Stimulated activated naive B cell treated with anti-CD40 and anti-IgM and Interleukin-4, amounts not matched to agents 10 μg/mL and 1 μg/mL and 100 μg/mL, for 72 hours (primary cell): ENCODE measurements around the gene SNX25.

Experiments
- ATAC-seq, 2 donors: fragments of 150-1000 bp; cut with Tn5 transposase; replicated peaks; 2 replicates each; pipeline ENCODE4 v1.10.0; 2021; ENCODE audit warnings: moderate library complexity in 1 of 2
- DNase-seq: peaks from one replicate; pipeline ENCODE4 v3.0.0; 2021
- H3K27ac Mint-ChIP-seq: one replicate; pipeline ENCODE4 v1.8.0; 2022; ENCODE audit warnings: mild to moderate bottlenecking, mixed read lengths
- H3K27me3 Mint-ChIP-seq, 2 donors: one replicate each; pipeline ENCODE4 v1.8.0; 2022; ENCODE audit warnings: mixed read lengths in 2 of 2
- H3K36me3 Mint-ChIP-seq, 2 donors: one replicate each; pipeline ENCODE4 v1.8.0; 2022; ENCODE audit warnings: mixed read lengths in 2 of 2, mild to moderate bottlenecking in 1 of 2
- H3K4me1 Mint-ChIP-seq, 2 donors: one replicate each; pipeline ENCODE4 v1.8.0; 2022; ENCODE audit warnings: mixed read lengths in 2 of 2, mild to moderate bottlenecking in 1 of 2
- H3K4me3 Mint-ChIP-seq, 2 donors: one replicate each; pipeline ENCODE4 v1.8.0; 2022; ENCODE audit warnings: mild to moderate bottlenecking in 2 of 2, mixed read lengths in 2 of 2, moderate library complexity in 1 of 2
- H3K9me3 Mint-ChIP-seq, 2 donors: one replicate each; pipeline ENCODE4 v1.8.0; 2022; ENCODE audit warnings: mixed read lengths in 2 of 2, mild to moderate bottlenecking in 1 of 2

SNX25 gene

GRCh38 chr4:185211641-185212040 is 2.2 kb downstream of the SNX25 start:
- Mint-ChIP-seq H3K4me3 (peak overlapping the region; percentile 89 to 90), H3K27me3 (no peaks in the 10 kb centered on the region), H3K27ac (peak overlapping the region; percentile 85), H3K4me1 (peaks cover 33 to 69% of the 10 kb centered on the region in 2 donors), H3K9me3 (no peaks in the 10 kb centered on the region), H3K36me3 (peaks cover 2 to 5% of the 10 kb centered on the region in 2 donors)
- ATAC-seq (no peak), DNase-seq (no peak)

GRCh38 chr4:185212581-185212980 is 3.2 kb downstream of the SNX25 start:
- no peaks in the 10 kb centered on the region for H3K27me3 Mint-ChIP-seq
- no peak for ATAC-seq
- peak overlapping the region; percentile 59 for H3K27ac Mint-ChIP-seq
- H3K9me3 Mint-ChIP-seq, result peaks cover 0 to 2% of the 10 kb centered on the region in 2 donors
- peak overlapping the region; percentile 41 to 55 for H3K4me3 Mint-ChIP-seq
- peaks cover 40 to 74% of the 10 kb centered on the region in 2 donors for H3K4me1 Mint-ChIP-seq
- no peak for DNase-seq
- H3K36me3 Mint-ChIP-seq, result peaks cover 5 to 9% of the 10 kb centered on the region in 2 donors

GRCh38 chr4:185213877-185214276 is 4.5 kb downstream of the SNX25 start:
- ATAC-seq (peak; percentile 71 to 73), DNase-seq (peak; percentile 39)
- Mint-ChIP-seq H3K4me1 (peaks cover 41 to 79% of the 10 kb centered on the region in 2 donors), H3K4me3 (peak overlapping the region; percentile 18 to 55), H3K9me3 (peaks cover 0 to 2% of the 10 kb centered on the region in 2 donors), H3K27me3 (no peaks in the 10 kb centered on the region), H3K27ac (peak overlapping the region; percentile 62), H3K36me3 (peaks cover 5 to 10% of the 10 kb centered on the region in 2 donors)

GRCh38 chr4:185215261-185215660 is 5.9 kb downstream of the SNX25 start:
- Mint-ChIP-seq H3K4me1 (peaks cover 47 to 89% of the 10 kb centered on the region in 2 donors), H3K9me3 (peaks cover 0 to 2% of the 10 kb centered on the region in 2 donors), H3K4me3 (no peak overlapping the region), H3K27ac (no peak overlapping the region), H3K27me3 (no peaks in the 10 kb centered on the region), H3K36me3 (peaks cover 5 to 12% of the 10 kb centered on the region in 2 donors)
- no peak for DNase-seq
- ATAC-seq, result no peak

GRCh38 chr4:185217408-185217975 is 8.1 kb downstream of the SNX25 start:
- no peak overlapping the region for H3K4me3 Mint-ChIP-seq
- no peak overlapping the region for H3K27ac Mint-ChIP-seq
- no peaks in the 10 kb centered on the region for H3K27me3 Mint-ChIP-seq
- no peak for DNase-seq
- H3K36me3 Mint-ChIP-seq, result peaks cover 9 to 14% of the 10 kb centered on the region in 2 donors
- peaks cover 39 to 91% of the 10 kb centered on the region in 2 donors for H3K4me1 Mint-ChIP-seq
- no peak for ATAC-seq
- H3K9me3 Mint-ChIP-seq, result peaks cover 5 to 6% of the 10 kb centered on the region in 2 donors

GRCh38 chr4:185218312-185218711 is 8.9 kb downstream of the SNX25 start:
- Mint-ChIP-seq H3K36me3 (peaks cover 9 to 14% of the 10 kb centered on the region in 2 donors), H3K27me3 (no peaks in the 10 kb centered on the region), H3K4me1 (peaks cover 35 to 88% of the 10 kb centered on the region in 2 donors), H3K4me3 (no peak overlapping the region), H3K9me3 (peaks cover 5 to 6% of the 10 kb centered on the region in 2 donors), H3K27ac (no peak overlapping the region)
- DNase-seq (no peak), ATAC-seq (no peak)

- Mint-ChIP-seq H3K27me3 (no peaks in the 10 kb centered on the region), H3K4me3 (peak overlapping the region; percentile 64 to 80), H3K27ac (peak overlapping the region; percentile 94), H3K4me1 (peaks cover 28 to 77% of the 10 kb centered on the region in 2 donors), H3K36me3 (peaks cover 9 to 14% of the 10 kb centered on the region in 2 donors), H3K9me3 (peaks cover 5 to 6% of the 10 kb centered on the region in 2 donors)
- DNase-seq (no peak), ATAC-seq (peak; percentile 81 to 87)
Measured at GRCh38 chr4:185219551-185220344, 10.3 kb downstream of the SNX25 start.

GRCh38 chr4:185221491-185221890 is 12.1 kb downstream of the SNX25 start:
- ATAC-seq (no peak), DNase-seq (no peak)
- H3K27me3 Mint-ChIP-seq, result no peaks in the 10 kb centered on the region
- H3K9me3 Mint-ChIP-seq, result peaks cover 5 to 6% of the 10 kb centered on the region in 2 donors
- peak overlapping the region; percentile 49 for H3K27ac Mint-ChIP-seq
- H3K36me3 Mint-ChIP-seq, result peaks cover 7 to 14% of the 10 kb centered on the region in 2 donors
- H3K4me3 Mint-ChIP-seq, result peak overlapping the region in 1 of 2 donors; percentile 2
- H3K4me1 Mint-ChIP-seq, result peaks cover 30 to 78% of the 10 kb centered on the region in 2 donors

- Mint-ChIP-seq H3K27me3 (no peaks in the 10 kb centered on the region), H3K36me3 (peaks cover 6 to 11% of the 10 kb centered on the region in 2 donors), H3K27ac (no peak overlapping the region), H3K9me3 (peaks cover 5% of the 10 kb centered on the region in 2 donors), H3K4me3 (no peak overlapping the region), H3K4me1 (peaks cover 28 to 74% of the 10 kb centered on the region in 2 donors)
- DNase-seq (no peak), ATAC-seq (no peak)
Measured at GRCh38 chr4:185221912-185222311, 12.5 kb downstream of the SNX25 start.

GRCh38 chr4:185222598-185222997 is 13.2 kb downstream of the SNX25 start:
- no peaks in the 10 kb centered on the region for H3K27me3 Mint-ChIP-seq
- H3K4me3 Mint-ChIP-seq, result no peak overlapping the region
- ATAC-seq (no peak), DNase-seq (no peak)
- peaks cover 4 to 5% of the 10 kb centered on the region in 2 donors for H3K9me3 Mint-ChIP-seq
- H3K36me3 Mint-ChIP-seq, result peaks cover 5 to 9% of the 10 kb centered on the region in 2 donors
- peaks cover 23 to 67% of the 10 kb centered on the region in 2 donors for H3K4me1 Mint-ChIP-seq
- H3K27ac Mint-ChIP-seq, result peak overlapping the region; percentile 5

- H3K4me1 Mint-ChIP-seq, result peaks cover 17 to 48% of the 10 kb centered on the region in 2 donors
- no peak overlapping the region for H3K27ac Mint-ChIP-seq
- peaks cover 5 to 6% of the 10 kb centered on the region in 2 donors for H3K36me3 Mint-ChIP-seq
- no peak for ATAC-seq
- H3K4me3 Mint-ChIP-seq, result no peak overlapping the region
- H3K9me3 Mint-ChIP-seq, result peaks cover 4 to 5% of the 10 kb centered on the region in 2 donors
- H3K27me3 Mint-ChIP-seq, result no peaks in the 10 kb centered on the region
- no peak for DNase-seq
Measured at GRCh38 chr4:185224597-185224996, 15.2 kb downstream of the SNX25 start.

- Mint-ChIP-seq H3K36me3 (peaks cover 5 to 6% of the 10 kb centered on the region in 2 donors), H3K4me1 (peaks cover 14 to 35% of the 10 kb centered on the region in 2 donors), H3K27me3 (no peaks in the 10 kb centered on the region), H3K4me3 (no peak overlapping the region), H3K27ac (no peak overlapping the region), H3K9me3 (peaks cover 4 to 5% of the 10 kb centered on the region in 2 donors)
- ATAC-seq, result no peak
- no peak for DNase-seq
Measured at GRCh38 chr4:185225940-185226339, 16.5 kb downstream of the SNX25 start.

GRCh38 chr4:185227131-185227551 is 17.7 kb downstream of the SNX25 start:
- H3K9me3 Mint-ChIP-seq, result no peaks in the 10 kb centered on the region
- DNase-seq (no peak), ATAC-seq (peak; percentile 38 to 55)
- H3K4me3 Mint-ChIP-seq, result no peak overlapping the region
- no peak overlapping the region for H3K27ac Mint-ChIP-seq
- H3K4me1 Mint-ChIP-seq, result peaks cover 11 to 29% of the 10 kb centered on the region in 2 donors
- H3K36me3 Mint-ChIP-seq, result peaks cover 0 to 4% of the 10 kb centered on the region in 2 donors
- no peaks in the 10 kb centered on the region for H3K27me3 Mint-ChIP-seq

- Mint-ChIP-seq H3K4me1 (peaks cover 13 to 29% of the 10 kb centered on the region in 2 donors), H3K9me3 (no peaks in the 10 kb centered on the region), H3K27me3 (no peaks in the 10 kb centered on the region), H3K36me3 (peaks cover 0 to 6% of the 10 kb centered on the region in 2 donors), H3K4me3 (no peak overlapping the region), H3K27ac (no peak overlapping the region)
- no peak for ATAC-seq
- DNase-seq, result no peak
Measured at GRCh38 chr4:185227713-185228278, 18.4 kb downstream of the SNX25 start.
